IMR-90 (cell line): ENCODE measurements around the gene PIGN. TPM values are rescaled to one million over a fixed set of nuclear protein-coding genes. Genes with fewer than 3 reads are reported as not detected.

Experiments
- ATAC-seq: fragments of 200-7000 bp; cut with Tn5 transposase; 2 replicates; pipeline ENCODE4 v1.9.1; 2020; ENCODE audit warnings: low read depth, mild to moderate bottlenecking, moderate library complexity
- BruUV-seq: library from RNA; stranded (reverse); fragments of 400-500 nt; replicated peaks from 2 replicates; lab custom pipeline; 2021; lab: Mats Ljungman, UMichigan
- CTCF ChIA-PET: fragments of 300-600 bp; formaldehyde crosslinking; extraction: SDS; loops from one replicate; lab custom pipeline; 2021; ENCODE audit warnings: antibody characterized with exemption; lab: Yijun Ruan, JAX
- POLR2A ChIA-PET: fragments of 300-600 bp; sonication (Branson Sonifier 250); formaldehyde crosslinking; loops from one replicate; lab custom pipeline; 2022; ENCODE audit warnings: antibody characterized with exemption; ENCODE audit not compliant: unreplicated experiment; lab: Charles Lee
- DNase-seq: peaks from one replicate; pipeline ENCODE4 v3.0.0; 2013
- H2AFZ ChIP-seq: replicated peaks from 2 replicates; pipeline ENCODE3; 2013; ENCODE audit warnings: low read length, mild to moderate bottlenecking; ENCODE audit not compliant: poor library complexity
- H2AK5ac ChIP-seq: 2 replicates; pipeline ENCODE4 v1.6.1; 2013; ENCODE audit warnings: low read depth, low read length, inconsistent platforms
- H2AK9ac ChIP-seq: replicated peaks from 2 replicates; pipeline ENCODE3; 2013; ENCODE audit warnings: mild to moderate bottlenecking, low read depth, low read length, moderate library complexity; ENCODE audit not compliant: poor library complexity
- H2BK120ac ChIP-seq: 2 replicates; pipeline ENCODE4 v1.6.1; 2013; ENCODE audit warnings: low read depth, low read length, inconsistent platforms
- H2BK15ac ChIP-seq: 3 replicates; pipeline ENCODE4 v1.6.1; 2013; ENCODE audit warnings: low read depth, low read length, inconsistent platforms
- H2BK20ac ChIP-seq: 2 replicates; pipeline ENCODE4 v1.6.1; 2013; ENCODE audit warnings: low read depth, mild to moderate bottlenecking, inconsistent platforms, low read length, moderate library complexity
- H2BK5ac ChIP-seq: 2 replicates; pipeline ENCODE4 v1.6.1; 2013; ENCODE audit warnings: mild to moderate bottlenecking, low read depth, low read length, inconsistent platforms; ENCODE audit not compliant: poor library complexity, severe bottlenecking
- H3K14ac ChIP-seq: replicated peaks from 2 replicates; pipeline ENCODE4 v1.6.1; 2013; ENCODE audit warnings: low read depth, low read length, inconsistent platforms
- H3K18ac ChIP-seq: 2 replicates; pipeline ENCODE4 v1.6.1; 2013; ENCODE audit warnings: low read depth, low read length, control low read depth
- H3K23ac ChIP-seq: 2 replicates; pipeline ENCODE4 v1.6.1; 2013; ENCODE audit warnings: low read depth, low read length, inconsistent platforms
- H3K27ac ChIP-seq: 2 replicates; pipeline ENCODE4 v1.5.1; 2013; ENCODE audit warnings: mild to moderate bottlenecking, control low read depth, low read length; ENCODE audit not compliant: insufficient read depth
- H3K27me3 ChIP-seq: 2 replicates; pipeline ENCODE4 v1.6.1; 2013; ENCODE audit warnings: low read length; ENCODE audit not compliant: control insufficient read depth, insufficient read depth
- H3K36me3 ChIP-seq: 2 replicates; pipeline ENCODE4 v1.6.1; 2013; ENCODE audit warnings: low read length, mixed read lengths; ENCODE audit not compliant: control insufficient read depth, insufficient read depth
- H3K4ac ChIP-seq: 2 replicates; pipeline ENCODE4 v1.6.1; 2013; ENCODE audit warnings: low read depth, low read length, inconsistent platforms
- H3K4me1 ChIP-seq: 2 replicates; pipeline ENCODE4 v1.6.1; 2013; ENCODE audit warnings: low read length, mixed read lengths; ENCODE audit not compliant: control insufficient read depth, insufficient read depth
- H3K4me2 ChIP-seq: 2 replicates; pipeline ENCODE4 v1.6.1; 2013; ENCODE audit warnings: low read depth, mild to moderate bottlenecking, control low read depth, low read length, moderate library complexity
- H3K4me3 ChIP-seq: 2 replicates; pipeline ENCODE4 v1.5.1; 2013; ENCODE audit warnings: low read depth, mild to moderate bottlenecking, control low read depth, low read length, moderate library complexity; ENCODE audit not compliant: insufficient read depth
- H3K56ac ChIP-seq: 2 replicates; pipeline ENCODE4 v1.6.1; 2013; ENCODE audit warnings: low read length, inconsistent platforms; ENCODE audit not compliant: insufficient read depth; ENCODE audit errors: extremely low read depth
- H3K79me1 ChIP-seq, 2 experiments: 2 replicates each; pipeline ENCODE4 v1.6.1; 2013; ENCODE audit warnings: low read length in 2 of 2, inconsistent platforms in 1 of 2, low read depth in 1 of 2
- H3K9ac ChIP-seq: 2 replicates; pipeline ENCODE4 v1.6.1; 2013; ENCODE audit warnings: low read depth, low read length, control low read depth
- H3K9me1 ChIP-seq: 2 replicates; pipeline ENCODE4 v1.6.1; 2013; ENCODE audit warnings: low read length, inconsistent platforms; ENCODE audit not compliant: insufficient read depth
- H3K9me3 ChIP-seq: 2 replicates; pipeline ENCODE4 v1.6.1; 2013; ENCODE audit warnings: low read length; ENCODE audit not compliant: control insufficient read depth, insufficient read depth
- H4K20me1 ChIP-seq: 2 replicates; pipeline ENCODE4 v1.6.1; 2013; ENCODE audit warnings: low read length, inconsistent platforms; ENCODE audit not compliant: insufficient read depth
- H4K5ac ChIP-seq: 2 replicates; pipeline ENCODE4 v1.6.1; 2013; ENCODE audit warnings: mild to moderate bottlenecking, low read depth, low read length, control low read depth
- H4K8ac ChIP-seq, 2 experiments: 2 replicates each; pipeline ENCODE4 v1.6.1; 2013; ENCODE audit warnings: low read depth in 2 of 2, low read length in 2 of 2, control low read depth in 1 of 2, inconsistent platforms in 1 of 2
- H4K91ac ChIP-seq: 2 replicates; pipeline ENCODE4 v1.6.1; 2013; ENCODE audit warnings: low read depth, low read length, inconsistent platforms; ENCODE audit not compliant: insufficient read depth
- BHLHE40 ChIP-seq: fragments of 150-350 bp; IDR thresholded peaks from 2 replicates; pipeline ENCODE4 v1.6.1; 2016; ENCODE audit warnings: mild to moderate bottlenecking, low read depth, low read length
- CEBPB ChIP-seq: IDR thresholded peaks from 2 replicates; pipeline ENCODE4 v1.6.1; 2012; ENCODE audit warnings: low read depth, low read length, improper control_type of control experiment
- CHD1 ChIP-seq: IDR thresholded peaks from 2 replicates; pipeline ENCODE4 v1.6.1; 2012; ENCODE audit warnings: low read depth, low read length, improper control_type of control experiment
- CTCF ChIP-seq: conservative IDR thresholded peaks from 2 replicates; pipeline ENCODE4 v1.5.1; 2012; ENCODE audit warnings: mild to moderate bottlenecking, low read depth, low read length, improper control_type of control experiment
- ELK1 ChIP-seq: fragments of 150-350 bp; IDR thresholded peaks from 2 replicates; pipeline ENCODE4 v1.6.1; 2016; ENCODE audit warnings: low read depth, mild to moderate bottlenecking, low read length, moderate library complexity, borderline replicate concordance
- FOS ChIP-seq: fragments of 150-350 bp; IDR thresholded peaks from 2 replicates; pipeline ENCODE4 v1.6.1; 2016; ENCODE audit warnings: low read depth, low read length
- MAFK ChIP-seq: IDR thresholded peaks from 2 replicates; pipeline ENCODE4 v1.6.1; 2012; ENCODE audit warnings: low read depth, low read length, improper control_type of control experiment
- MXI1 ChIP-seq: IDR thresholded peaks from 2 replicates; pipeline ENCODE4 v1.6.1; 2012; ENCODE audit warnings: low read depth, mild to moderate bottlenecking, low read length, moderate library complexity, borderline replicate concordance
- RAD21 ChIP-seq: IDR thresholded peaks from 2 replicates; pipeline ENCODE4 v1.6.1; 2012; ENCODE audit warnings: low read length, improper control_type of control experiment
- RCOR1 ChIP-seq: IDR thresholded peaks from 2 replicates; pipeline ENCODE4 v1.6.1; 2012; ENCODE audit warnings: mild to moderate bottlenecking, low read length, improper control_type of control experiment; ENCODE audit not compliant: insufficient replicate concordance
- RFX5 ChIP-seq: IDR thresholded peaks from 2 replicates; pipeline ENCODE4 v1.8.0; 2012; ENCODE audit warnings: low read depth, mild to moderate bottlenecking, low read length, moderate library complexity
- USF2 ChIP-seq: fragments of 150-350 bp; IDR thresholded peaks from 2 replicates; pipeline ENCODE4 v1.6.1; 2017; ENCODE audit warnings: mild to moderate bottlenecking, antibody characterized with exemption, low read length, low read depth
- WGBS, 2 experiments: methylation state at CpG; one replicate each; pipeline versions ENCODE4 v1.1.5 to v1.1.7; 2013; ENCODE audit warnings: missing lambda C conversion rate in 2 of 2; ENCODE audit not compliant: insufficient read length in 1 of 2; ENCODE audit errors: extremely low coverage in 2 of 2; 5-methylcytosine and 5-hydroxymethylcytosine counted together
- dilution Hi-C: fragments of 300-500 bp; cut with HindIII; formaldehyde crosslinking; loops from one replicate; pipeline ENCODE4 v1.14.3; 2018; ENCODE audit warnings: low sequenced_read_pairs; ENCODE audit not compliant: unreplicated experiment
- in situ Hi-C: fragments of 300-500 bp; cut with MboI; formaldehyde crosslinking; loops from 3 replicates; pipeline ENCODE4 v1.14.3; 2019; ENCODE audit warnings: low sequenced_read_pairs, inconsistent platforms, mixed read lengths
- intact Hi-C: fragments of 100-400 bp; cut with micrococcal nuclease; formaldehyde crosslinking; loops from 2 replicates; pipeline ENCODE4 v1.10.0; 2022
- polyA plus RNA-seq, 3 experiments: library from polyadenylated mRNA; depleted of rRNA; stranded (reverse); fragments of >200 nt; gene quantifications; 2 replicates each; pipeline ENCODE4 v1.2.3, GENCODE V29; 2012; ENCODE audit warnings: low replicate concordance in 1 of 3
- total RNA-seq: library from RNA; depleted of rRNA; stranded (reverse); fragments of >200 nt; gene quantifications from 2 replicates; pipeline ENCODE4 v1.2.3, GENCODE V29; 2012

Gene PIGN
- total and polyA plus RNA-seq, 2 of the 4 experiments (the other 2 are of a cell fraction): 9.0 to 17.9 TPM

GRCh38 chr18:62081248-62081647, 105.6 kb downstream of the PIGN start:
- no peak overlapping the region for H2BK120ac ChIP-seq
- no peak overlapping the region for H3K4ac ChIP-seq
- no peaks in the 10 kb centered on the region for H4K20me1 ChIP-seq
- no peak overlapping the region for H4K5ac ChIP-seq
- CTCF ChIA-PET: no interaction called here
- no peak overlapping the region for H3K14ac ChIP-seq
- H3K23ac ChIP-seq: no peak overlapping the region
- dilution Hi-C loops (no loop called here), in situ Hi-C loops (no loop called here), intact Hi-C loops (no loop called here)
- no peak overlapping the region for H3K9ac ChIP-seq
- H3K27ac ChIP-seq: no peak overlapping the region
- no peaks in the 10 kb centered on the region for H3K9me1 ChIP-seq
- H2AK5ac ChIP-seq: no peak overlapping the region
- BruUV-seq: no TSS peak
- H2AK9ac ChIP-seq: no peak overlapping the region
- no peak overlapping the region for H3K4me3 ChIP-seq
- DNase-seq (no peak), ATAC-seq (no peak)
- H4K8ac ChIP-seq: no peak overlapping the region
- no peak overlapping the region for H2AFZ ChIP-seq
- no peak overlapping the region for H3K4me2 ChIP-seq
- POLR2A ChIA-PET: no interaction called here
- no peak overlapping the region for H2BK20ac ChIP-seq
- H3K36me3 ChIP-seq: no peaks in the 10 kb centered on the region
- no peaks in the 10 kb centered on the region for H3K9me3 ChIP-seq
- H3K4me1 ChIP-seq: no peaks in the 10 kb centered on the region
- no peak overlapping the region for H4K91ac ChIP-seq
- H2BK5ac ChIP-seq: no peak overlapping the region
- no peaks in the 10 kb centered on the region for H3K79me1 ChIP-seq
- no peak overlapping the region for H3K56ac ChIP-seq
- no peak overlapping the region for H3K18ac ChIP-seq
- no peaks in the 10 kb centered on the region for H3K27me3 ChIP-seq
- TF ChIP-seq ELK1 (no peak), CEBPB (no peak), RFX5 (no peak), BHLHE40 (no peak), CHD1 (no peak), CTCF (no peak), MXI1 (no peak), USF2 (no peak), RCOR1 (no peak), MAFK (no peak), FOS (no peak), RAD21 (no peak)
- no peak overlapping the region for H2BK15ac ChIP-seq
- no CpG with 5 or more reads among the region's 1 CpG for WGBS, 2 experiments
